Peyer's patch (tissue), 4 donors: ENCODE data around the gene CXCL1.

Experiments used
- POLR2A ChIP-seq, 2 donors: fragments of 450-650 bp; IDR thresholded peaks; one replicate each; pipeline ENCODE4 v1.5.1; 2017; ENCODE audit warnings: antibody characterized with exemption in 2 of 2, mild to moderate bottlenecking in 2 of 2, moderate library complexity in 2 of 2
- TF ChIP-seq, protein P1 (sequence below), 6 experiments: fragments of 450-650 bp in 4 of 6; fragments of 200-600 bp in 2 of 6; sonication (generic) in 1 of 6; IDR thresholded peaks; one replicate each; pipeline ENCODE4 v1.5.1; 2017 to 2019; ENCODE audit warnings: antibody characterized with exemption in 6 of 6, mild to moderate bottlenecking in 3 of 6, moderate library complexity in 1 of 6

GRCh38 chr4:73868206-73869129 lies 725 bp upstream of the CXCL1 start:
- TF ChIP-seq, protein P1, sequence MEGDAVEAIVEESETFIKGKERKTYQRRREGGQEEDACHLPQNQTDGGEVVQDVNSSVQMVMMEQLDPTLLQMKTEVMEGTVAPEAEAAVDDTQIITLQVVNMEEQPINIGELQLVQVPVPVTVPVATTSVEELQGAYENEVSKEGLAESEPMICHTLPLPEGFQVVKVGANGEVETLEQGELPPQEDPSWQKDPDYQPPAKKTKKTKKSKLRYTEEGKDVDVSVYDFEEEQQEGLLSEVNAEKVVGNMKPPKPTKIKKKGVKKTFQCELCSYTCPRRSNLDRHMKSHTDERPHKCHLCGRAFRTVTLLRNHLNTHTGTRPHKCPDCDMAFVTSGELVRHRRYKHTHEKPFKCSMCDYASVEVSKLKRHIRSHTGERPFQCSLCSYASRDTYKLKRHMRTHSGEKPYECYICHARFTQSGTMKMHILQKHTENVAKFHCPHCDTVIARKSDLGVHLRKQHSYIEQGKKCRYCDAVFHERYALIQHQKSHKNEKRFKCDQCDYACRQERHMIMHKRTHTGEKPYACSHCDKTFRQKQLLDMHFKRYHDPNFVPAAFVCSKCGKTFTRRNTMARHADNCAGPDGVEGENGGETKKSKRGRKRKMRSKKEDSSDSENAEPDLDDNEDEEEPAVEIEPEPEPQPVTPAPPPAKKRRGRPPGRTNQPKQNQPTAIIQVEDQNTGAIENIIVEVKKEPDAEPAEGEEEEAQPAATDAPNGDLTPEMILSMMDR (IDR thresholded peaks at IDR 0.05) = no peak
- no peak for TF ChIP-seq POLR2A (IDR thresholded peaks at IDR 0.05)
